HL-60 (cell line): Measurements from ENCODE around the gene GREM1.

Source experiments
- DNase-seq, 2 experiments: peaks; one replicate each; pipeline ENCODE4 v3.0.0-alpha.2; 2010 to 2020; ENCODE audit warnings: low read depth in 1 of 2, low spot score in 1 of 2
- H3K27ac ChIP-seq: fragments of 250-450 bp; sonication (Bioruptor Pico); replicated peaks from 2 replicates; pipeline ENCODE4 v1.5.1; 2020; ENCODE audit warnings: mild to moderate bottlenecking, moderate library complexity
- H3K27me3 ChIP-seq: fragments of 250-450 bp; sonication (Bioruptor Pico); 2 replicates; pipeline ENCODE4 v1.5.1; 2021; ENCODE audit warnings: mild to moderate bottlenecking, moderate library complexity; ENCODE audit not compliant: insufficient read depth, poor library complexity, severe bottlenecking
- H3K4me3 ChIP-seq: replicated peaks from 2 replicates; pipeline ENCODE4 v1.5.1; 2011; ENCODE audit warnings: mild to moderate bottlenecking, control low read depth, low read length; ENCODE audit not compliant: insufficient read depth
- CTCF ChIP-seq: IDR thresholded peaks from one replicate; pipeline ENCODE4 v1.5.1; 2011; ENCODE audit warnings: low read length, control low read depth, inconsistent platforms; ENCODE audit not compliant: insufficient read depth
- GABPA ChIP-seq: IDR thresholded peaks from 2 replicates; pipeline ENCODE4 v1.6.1; 2012; ENCODE audit warnings: low read depth
- POLR2AphosphoS5 ChIP-seq: IDR thresholded peaks from 2 replicates; pipeline ENCODE4 v1.6.1; 2012; ENCODE audit warnings: low read depth
- REST ChIP-seq: IDR thresholded peaks from 2 replicates; pipeline ENCODE4 v1.6.1; 2012; ENCODE audit warnings: low read depth; ENCODE audit not compliant: insufficient replicate concordance
- SPI1 ChIP-seq: IDR thresholded peaks from 2 replicates; pipeline ENCODE4 v1.6.1; 2012; ENCODE audit warnings: low read depth, mild to moderate bottlenecking, borderline replicate concordance

Gene GREM1

GRCh38 chr15:32781781-32782180, 64.0 kb downstream of the GREM1 start:
- no peak for DNase-seq
- TF ChIP-seq SPI1, result no peak
- TF ChIP-seq REST, result no peak
- no peak for TF ChIP-seq POLR2AphosphoS5
- no peak for TF ChIP-seq CTCF
- no peak for TF ChIP-seq GABPA
- Histone ChIP-seq H3K27ac (no peak overlapping the region), H3K27me3 (no peaks in the 10 kb centered on the region), H3K4me3 (no peak overlapping the region)

- H3K27ac ChIP-seq, result no peak overlapping the region
- H3K4me3 ChIP-seq, result no peak overlapping the region
- H3K27me3 ChIP-seq, result no peaks in the 10 kb centered on the region
- no peak for DNase-seq
- no peak for TF ChIP-seq CTCF
- TF ChIP-seq GABPA, result no peak
- no peak for TF ChIP-seq SPI1
- TF ChIP-seq POLR2AphosphoS5, result no peak
Observed at GRCh38 chr15:32784581-32784980, 66.8 kb downstream of the GREM1 start.

- H3K27ac ChIP-seq, result no peak overlapping the region
- H3K4me3 ChIP-seq, result no peak overlapping the region
- no peak for DNase-seq
- H3K27me3 ChIP-seq, result no peaks in the 10 kb centered on the region
- TF ChIP-seq POLR2AphosphoS5, result no peak
- TF ChIP-seq REST, result no peak
Observed at GRCh38 chr15:32786906-32787305, 69.1 kb downstream of the GREM1 start.

- no peak for TF ChIP-seq SPI1
- TF ChIP-seq GABPA, result no peak
- TF ChIP-seq CTCF, result no peak
- no peak for TF ChIP-seq REST
- no peak for TF ChIP-seq POLR2AphosphoS5
- Histone ChIP-seq H3K27ac (no peak overlapping the region), H3K27me3 (no peaks in the 10 kb centered on the region), H3K4me3 (no peak overlapping the region)
- no peak for DNase-seq
Observed at GRCh38 chr15:32787949-32788348, 70.1 kb downstream of the GREM1 start.
